ENCODE data around the gene RARA.
"Not testable (repeated sequence)": the region's sequence is repeated elsewhere in the genome, so short reads cannot be mapped to it uniquely, and the experiment has no call there.

The RARA gene

DNA sequence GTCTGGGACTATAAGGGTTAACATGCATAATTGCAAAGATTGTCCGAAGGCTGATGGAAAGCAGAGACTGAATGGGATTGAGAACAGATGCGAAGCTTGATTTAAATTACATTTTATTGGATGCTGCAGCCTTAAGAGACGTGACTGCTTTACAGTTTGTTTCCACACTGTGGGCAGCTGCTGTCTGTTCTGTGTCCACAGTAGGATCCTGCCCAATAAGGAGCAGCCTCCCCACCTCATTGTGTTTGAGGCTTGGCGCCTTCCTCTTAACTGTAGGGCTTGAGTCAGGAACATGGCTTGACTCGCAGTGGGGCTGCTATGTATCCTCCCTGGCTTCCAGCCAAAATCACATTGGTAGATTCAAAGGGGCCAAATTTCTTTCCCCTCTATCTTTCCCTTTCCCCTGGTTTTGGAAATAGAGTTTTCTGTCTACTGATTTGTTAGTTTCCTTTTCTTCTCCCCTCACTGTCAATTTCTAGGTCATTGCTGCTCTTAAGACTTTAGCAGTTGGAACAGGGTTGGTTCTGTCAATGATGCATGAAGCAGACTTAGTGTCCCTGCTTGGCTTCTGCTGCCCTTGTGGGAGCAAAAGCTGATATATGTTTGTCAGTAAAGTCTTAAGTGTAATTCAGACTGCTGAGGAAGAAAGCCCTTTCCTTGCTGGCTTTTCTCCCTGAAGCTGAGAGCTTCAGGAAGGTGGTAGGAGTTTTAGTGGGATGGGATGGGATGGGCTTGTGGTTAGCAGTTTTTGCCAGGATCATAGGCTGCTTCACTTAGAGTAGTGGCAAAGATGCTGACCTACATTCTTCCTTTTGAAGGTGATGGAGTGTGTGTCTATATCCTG, 5.0 kb upstream of the RARA start:
- TF ChIP-seq, protein P1, sequence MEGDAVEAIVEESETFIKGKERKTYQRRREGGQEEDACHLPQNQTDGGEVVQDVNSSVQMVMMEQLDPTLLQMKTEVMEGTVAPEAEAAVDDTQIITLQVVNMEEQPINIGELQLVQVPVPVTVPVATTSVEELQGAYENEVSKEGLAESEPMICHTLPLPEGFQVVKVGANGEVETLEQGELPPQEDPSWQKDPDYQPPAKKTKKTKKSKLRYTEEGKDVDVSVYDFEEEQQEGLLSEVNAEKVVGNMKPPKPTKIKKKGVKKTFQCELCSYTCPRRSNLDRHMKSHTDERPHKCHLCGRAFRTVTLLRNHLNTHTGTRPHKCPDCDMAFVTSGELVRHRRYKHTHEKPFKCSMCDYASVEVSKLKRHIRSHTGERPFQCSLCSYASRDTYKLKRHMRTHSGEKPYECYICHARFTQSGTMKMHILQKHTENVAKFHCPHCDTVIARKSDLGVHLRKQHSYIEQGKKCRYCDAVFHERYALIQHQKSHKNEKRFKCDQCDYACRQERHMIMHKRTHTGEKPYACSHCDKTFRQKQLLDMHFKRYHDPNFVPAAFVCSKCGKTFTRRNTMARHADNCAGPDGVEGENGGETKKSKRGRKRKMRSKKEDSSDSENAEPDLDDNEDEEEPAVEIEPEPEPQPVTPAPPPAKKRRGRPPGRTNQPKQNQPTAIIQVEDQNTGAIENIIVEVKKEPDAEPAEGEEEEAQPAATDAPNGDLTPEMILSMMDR (IDR thresholded peaks at IDR 0.05; ENCODE audit: low read depth, low read length, missing control alignments) = no peak
- no peak overlapping the region for H3K4me3 ChIP-seq (replicated peaks; ENCODE audit: low read depth, low read length)
- no peak for DNase-seq (ENCODE audit: extremely low read depth, low read depth)

DNA sequence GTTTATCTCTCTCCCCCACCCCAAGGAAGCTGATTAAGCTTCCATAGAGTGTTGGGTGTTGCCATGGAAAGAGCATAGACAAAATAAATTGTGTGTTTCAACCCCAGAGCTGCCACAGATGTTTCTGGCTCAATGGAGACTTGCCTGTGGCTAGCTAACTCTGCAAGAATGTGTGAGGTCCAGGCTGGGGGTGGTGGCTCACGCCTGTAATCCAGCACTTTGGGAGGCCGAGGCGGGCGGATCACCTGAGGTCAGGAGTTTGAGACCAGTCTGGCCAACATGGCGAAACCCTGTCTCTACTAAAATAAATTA, 4.5 kb upstream of the RARA start:
- not testable (repeated sequence) for H3K4me3 ChIP-seq (replicated peaks; ENCODE audit: low read depth, low read length); DNase-seq (ENCODE audit: extremely low read depth, low read depth)

DNA sequence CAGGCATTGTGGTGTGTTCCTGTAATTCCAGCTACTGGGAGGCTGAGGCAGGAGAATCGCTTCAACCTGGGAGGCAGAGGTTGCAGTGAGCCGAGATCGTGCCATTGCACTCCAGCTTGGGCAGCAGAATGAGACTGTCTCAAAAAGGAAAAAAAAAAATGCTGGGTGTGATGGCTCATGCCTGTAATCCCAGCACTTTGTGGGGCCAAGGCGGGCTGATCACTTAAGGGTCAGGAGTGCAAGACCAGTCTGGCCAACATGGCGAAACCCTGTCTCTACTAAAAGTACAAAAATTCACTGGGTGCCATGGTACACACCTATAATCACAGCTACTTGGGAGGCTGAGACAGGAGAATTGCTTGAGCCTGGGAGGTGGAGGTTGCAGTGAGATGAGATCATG, 4.1 kb upstream of the RARA start:
- not testable (repeated sequence) for H3K4me3 ChIP-seq (replicated peaks; ENCODE audit: low read depth, low read length); DNase-seq (ENCODE audit: extremely low read depth, low read depth)

DNA sequence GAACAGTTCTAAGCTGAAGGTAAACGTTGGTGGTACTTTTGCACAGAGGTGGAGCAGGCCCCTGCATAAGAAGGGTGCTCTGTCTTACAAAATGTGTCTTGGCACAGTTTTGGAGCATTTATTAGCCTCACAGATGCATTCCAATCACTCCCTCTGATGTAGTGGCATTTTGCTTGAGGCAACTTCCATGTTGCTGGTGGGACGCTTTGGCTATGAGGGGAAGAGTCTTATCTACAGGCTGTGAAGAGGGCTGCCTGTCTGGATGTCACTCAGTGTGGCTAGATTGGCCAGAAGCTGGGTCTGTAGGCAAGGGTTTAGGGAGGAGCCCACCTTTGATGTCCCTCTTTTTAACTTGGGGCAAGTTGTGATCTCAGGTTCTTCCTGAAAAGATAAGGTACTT, 2.6 kb upstream of the RARA start:
- DNase-seq (ENCODE audit: extremely low read depth, low read depth) = no peak
- H3K4me3 ChIP-seq (replicated peaks; ENCODE audit: low read depth, low read length) = no peak overlapping the region

GRCh38 chr17:40307001-40307730, 1.8 kb upstream of the RARA start:
- DNase-seq (ENCODE audit: extremely low read depth, low read depth) = no peak
- H3K4me3 ChIP-seq (replicated peaks; ENCODE audit: low read depth, low read length) = no peak overlapping the region; the same call in 1 of the 2 replicates
- TF ChIP-seq, protein P1 (IDR thresholded peaks at IDR 0.05; ENCODE audit: low read depth, low read length, missing control alignments) = no peak

More for the DNA sequence above, 2.6 kb upstream of the RARA start:
- TF ChIP-seq, protein P1 (IDR thresholded peaks at IDR 0.05; ENCODE audit: low read depth, low read length, missing control alignments) = no peak

DNA sequence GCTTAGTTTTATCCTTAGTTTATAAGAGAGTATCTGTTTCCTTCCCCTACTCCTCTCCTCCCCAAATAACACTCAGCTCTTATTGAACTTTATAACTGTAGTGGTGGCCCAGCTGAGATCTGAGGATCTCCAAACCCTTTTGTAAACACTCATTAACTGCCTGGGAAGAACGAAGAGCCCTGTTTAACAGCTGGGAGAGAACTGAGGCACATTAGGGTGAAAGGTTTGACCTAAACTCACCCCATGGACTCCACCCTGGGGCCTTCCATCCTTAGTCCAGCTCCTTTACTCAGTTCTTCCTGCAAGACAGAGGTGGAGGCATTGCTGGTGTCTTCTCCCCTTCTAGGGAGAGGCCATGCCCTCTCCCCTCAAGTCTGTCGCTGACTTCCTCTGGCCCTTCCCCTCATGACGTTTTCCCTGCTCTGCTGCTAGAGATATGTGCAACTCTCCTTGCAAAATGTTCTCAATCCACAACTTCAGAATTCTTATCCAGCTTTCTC, 1.2 kb upstream of the RARA start:
- TF ChIP-seq, protein P1 (IDR thresholded peaks at IDR 0.05; ENCODE audit: low read depth, low read length, missing control alignments) = no peak
- DNase-seq (ENCODE audit: extremely low read depth, low read depth) = no peak
- no peak overlapping the region for H3K4me3 ChIP-seq (replicated peaks; ENCODE audit: low read depth, low read length)

GRCh38 chr17:40309949-40310510, 1.1 kb downstream of the RARA start:
- no peak for DNase-seq (ENCODE audit: extremely low read depth, low read depth)
- H3K4me3 ChIP-seq (replicated peaks; ENCODE audit: low read depth, low read length) = no peak overlapping the region

More at GRCh38 chr17:40309949-40310510, 1.1 kb downstream of the RARA start:
- TF ChIP-seq, protein P1 (IDR thresholded peaks at IDR 0.05; ENCODE audit: low read depth, low read length, missing control alignments) = no peak
